OCI-LY1 (cell line): ENCODE measurements around the gene NUBPL.

Experiments used
- CTCF ChIP-seq: fragments of 200-600 bp; sonication (generic), shearing (Covaris generic); IDR thresholded peaks from 2 replicates; pipeline ENCODE4 v1.5.1; 2017; ENCODE audit warnings: mild to moderate bottlenecking, antibody characterized with exemption, low read length, moderate library complexity, mixed read lengths
- EZH2 ChIP-seq: fragments of 200-600 bp; sonication (generic), shearing (Covaris generic); IDR thresholded peaks from 2 replicates; pipeline ENCODE4 v1.8.0; 2017; ENCODE audit warnings: borderline replicate concordance, mixed run types, mild to moderate bottlenecking, antibody characterized with exemption, low read length, moderate library complexity, mixed read lengths

- TF ChIP-seq CTCF (no peak), EZH2 (no peak)
Observed at GRCh38 chr14:31752867-31753661, 191.9 kb downstream of the NUBPL start.
